ENCODE measurements around the gene TRABD2B.

The TRABD2B gene

GRCh38 chr1:47997289-47998200 lies at the start of gene TRABD2B:
TRABD2B (minus strand) TSS chr1:47997385.
- FAIRE-seq (no peak), DNase-seq (ENCODE audit: insufficient read length, low spot score) (peak; percentile 73)
- no peak for TF ChIP-seq POLR2A (IDR thresholded peaks at IDR 0.05; ENCODE audit: low read depth, low read length)

- no peak for FAIRE-seq
- no peak for TF ChIP-seq POLR2A (IDR thresholded peaks at IDR 0.05; ENCODE audit: low read depth, low read length)
- DNase-seq (ENCODE audit: insufficient read length, low spot score): no peak
Measured at GRCh38 chr1:48044311-48044710, 47.1 kb upstream of the TRABD2B start.

- DNase-seq (ENCODE audit: insufficient read length, low spot score): no peak
- FAIRE-seq: no peak
- no peak for TF ChIP-seq POLR2A (IDR thresholded peaks at IDR 0.05; ENCODE audit: low read depth, low read length)
Measured at GRCh38 chr1:48043622-48044021, 46.4 kb upstream of the TRABD2B start.

- DNase-seq (ENCODE audit: insufficient read length, low spot score): no peak
- no peak for TF ChIP-seq POLR2A (IDR thresholded peaks at IDR 0.05; ENCODE audit: low read depth, low read length)
- FAIRE-seq: no peak
Measured at GRCh38 chr1:48040154-48040553, 43.0 kb upstream of the TRABD2B start.

GRCh38 chr1:48039088-48040054 lies 42.2 kb upstream of the TRABD2B start:
- TF ChIP-seq POLR2A (IDR thresholded peaks at IDR 0.05; ENCODE audit: low read depth, low read length): no peak
- no peak for DNase-seq (ENCODE audit: insufficient read length, low spot score)
- no peak for FAIRE-seq

GRCh38 chr1:48038270-48038767 lies 41.1 kb upstream of the TRABD2B start:
- TF ChIP-seq POLR2A (IDR thresholded peaks at IDR 0.05; ENCODE audit: low read depth, low read length): no peak

GRCh38 chr1:48036710-48037355 lies 39.6 kb upstream of the TRABD2B start:
- DNase-seq (ENCODE audit: insufficient read length, low spot score) (no peak), FAIRE-seq (no peak)
- TF ChIP-seq POLR2A (IDR thresholded peaks at IDR 0.05; ENCODE audit: low read depth, low read length): no peak

More at GRCh38 chr1:48038270-48038767, 41.1 kb upstream of the TRABD2B start:
- DNase-seq (ENCODE audit: insufficient read length, low spot score) (no peak), FAIRE-seq (no peak)

- FAIRE-seq (no peak), DNase-seq (ENCODE audit: insufficient read length, low spot score) (no peak)
- no peak for TF ChIP-seq POLR2A (IDR thresholded peaks at IDR 0.05; ENCODE audit: low read depth, low read length)
Measured at GRCh38 chr1:48035371-48036141, 38.4 kb upstream of the TRABD2B start.

- no peak for TF ChIP-seq POLR2A (IDR thresholded peaks at IDR 0.05; ENCODE audit: low read depth, low read length)
- no peak for FAIRE-seq
- DNase-seq (ENCODE audit: insufficient read length, low spot score): no peak
Measured at GRCh38 chr1:48033495-48034045, 36.4 kb upstream of the TRABD2B start.

GRCh38 chr1:48031676-48032075 lies 34.5 kb upstream of the TRABD2B start:
- TF ChIP-seq POLR2A (IDR thresholded peaks at IDR 0.05; ENCODE audit: low read depth, low read length): no peak
- FAIRE-seq (no peak), DNase-seq (ENCODE audit: insufficient read length, low spot score) (no peak)

GRCh38 chr1:48030696-48031365 lies 33.6 kb upstream of the TRABD2B start:
- TF ChIP-seq POLR2A (IDR thresholded peaks at IDR 0.05; ENCODE audit: low read depth, low read length): no peak
- DNase-seq (ENCODE audit: insufficient read length, low spot score) (no peak), FAIRE-seq (no peak)

- TF ChIP-seq POLR2A (IDR thresholded peaks at IDR 0.05; ENCODE audit: low read depth, low read length): no peak
- DNase-seq (ENCODE audit: insufficient read length, low spot score) (no peak), FAIRE-seq (no peak)
Measured at GRCh38 chr1:48030211-48030610, 33.0 kb upstream of the TRABD2B start.

All from H54 (cell line).